Activated naive CD4-positive, alpha-beta T cell treated with anti-CD3 and anti-CD28 coated beads, Interleukin-2, amount 50 U/mL, for 24 hours (primary cell): ENCODE results near the gene CCDC85B.

ENCODE experiments used
- H3K27ac Mint-ChIP-seq: one replicate; pipeline ENCODE4 v1.8.0; 2021; ENCODE audit warnings: mild to moderate bottlenecking, mixed read lengths
- H3K27me3 Mint-ChIP-seq: one replicate; pipeline ENCODE4 v1.8.0; 2021; ENCODE audit warnings: mixed read lengths
- H3K36me3 Mint-ChIP-seq: one replicate; pipeline ENCODE4 v1.8.0; 2021; ENCODE audit warnings: mixed read lengths
- H3K4me1 Mint-ChIP-seq: one replicate; pipeline ENCODE4 v1.8.0; 2021; ENCODE audit warnings: mixed read lengths
- H3K4me3 Mint-ChIP-seq: one replicate; pipeline ENCODE4 v1.8.0; 2021; ENCODE audit warnings: mild to moderate bottlenecking, mixed read lengths
- H3K9me3 Mint-ChIP-seq: one replicate; pipeline ENCODE4 v1.8.0; 2021; ENCODE audit warnings: mixed read lengths

The CCDC85B gene

DNA sequence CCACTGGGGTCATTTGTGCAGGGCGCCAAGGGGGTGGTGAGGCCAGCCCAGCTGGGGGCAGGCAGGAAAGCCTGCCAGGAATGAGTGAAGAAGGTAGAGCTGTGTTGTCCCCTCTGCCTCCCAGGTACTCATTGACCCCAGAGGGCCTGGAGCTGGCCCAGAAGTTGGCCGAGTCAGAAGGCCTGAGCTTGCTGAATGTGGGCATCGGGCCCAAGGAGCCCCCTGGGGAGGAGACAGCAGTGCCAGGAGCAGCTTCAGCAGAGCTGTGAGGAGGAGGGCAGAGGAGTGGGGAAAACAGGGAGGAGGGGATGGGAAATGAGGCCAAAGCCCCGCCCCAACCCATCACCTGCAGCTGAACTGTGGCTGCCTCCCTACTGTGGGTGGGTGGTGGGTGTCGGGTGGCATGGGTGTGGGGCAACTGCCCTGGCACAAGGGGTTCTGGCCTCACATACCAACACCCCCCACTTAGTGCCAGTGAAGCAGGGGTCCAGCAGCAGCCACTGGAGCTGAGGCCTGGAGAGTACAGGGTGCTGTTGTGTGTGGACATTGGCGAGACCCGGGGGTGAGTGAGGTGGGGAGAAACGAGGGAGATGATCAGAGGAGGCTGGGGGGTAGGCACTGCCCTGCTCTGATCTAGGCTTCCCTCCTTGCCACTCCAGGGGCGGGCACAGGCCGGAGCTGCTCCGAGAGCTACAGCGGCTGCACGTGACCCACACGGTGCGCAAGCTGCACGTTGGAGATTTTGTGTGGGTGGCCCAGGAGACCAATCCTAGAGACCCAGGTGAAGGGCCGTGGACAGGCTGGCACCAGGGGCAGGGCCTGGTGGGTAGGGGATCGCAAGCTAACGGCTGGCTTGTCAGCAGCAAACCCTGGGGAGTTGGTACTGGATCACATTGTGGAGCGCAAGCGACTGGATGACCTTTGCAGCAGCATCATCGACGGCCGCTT lies 27.3 kb upstream of the CCDC85B start:
- peak overlapping the region; percentile 59 for H3K27ac Mint-ChIP-seq
- no peak overlapping the region for H3K4me3 Mint-ChIP-seq
- H3K9me3 Mint-ChIP-seq, result no peaks in the 10 kb centered on the region
- H3K4me1 Mint-ChIP-seq, result peaks cover 30% of the 10 kb centered on the region
- H3K36me3 Mint-ChIP-seq, result peaks cover 5% of the 10 kb centered on the region
- no peaks in the 10 kb centered on the region for H3K27me3 Mint-ChIP-seq

DNA sequence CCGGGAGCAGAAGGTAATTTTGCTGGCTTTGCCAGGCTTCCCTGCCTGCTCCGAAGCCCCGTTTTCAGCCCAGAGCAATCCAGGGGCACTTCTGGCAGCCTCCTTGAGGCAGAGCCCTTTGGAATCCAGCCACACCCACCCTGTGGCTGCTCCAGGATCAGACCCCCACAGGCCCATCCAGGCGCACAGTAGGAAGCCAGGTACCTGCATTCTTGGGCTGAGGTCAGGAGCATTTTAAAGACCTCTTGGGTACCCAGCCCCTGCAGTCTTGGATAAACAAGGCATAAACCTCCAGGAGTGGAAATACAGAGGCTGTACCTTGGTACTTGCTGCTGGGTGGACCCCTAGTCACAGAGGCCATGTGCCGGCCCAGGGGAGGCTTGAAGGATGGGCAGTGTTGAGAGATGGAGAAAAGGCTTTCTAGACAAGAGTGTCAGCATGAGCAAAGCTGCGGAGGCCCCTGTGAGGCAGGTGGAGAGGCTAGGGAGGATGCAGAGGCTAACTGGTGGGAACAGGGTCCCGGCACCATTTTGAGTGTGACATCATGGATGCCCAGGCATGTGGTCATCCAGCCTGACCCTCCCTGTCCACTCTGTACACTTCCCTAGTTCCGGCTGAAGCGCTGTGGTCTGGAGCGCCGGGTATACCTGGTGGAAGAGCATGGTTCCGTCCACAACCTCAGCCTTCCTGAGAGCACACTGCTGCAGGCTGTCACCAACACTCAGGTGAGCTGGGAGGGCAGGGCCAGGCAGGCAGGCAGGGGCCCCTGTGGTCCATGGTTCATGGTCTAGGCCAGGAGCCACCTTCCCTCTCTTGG lies 26.4 kb upstream of the CCDC85B start:
- Mint-ChIP-seq H3K27me3 (no peaks in the 10 kb centered on the region), H3K9me3 (no peaks in the 10 kb centered on the region), H3K36me3 (peaks cover 5% of the 10 kb centered on the region), H3K4me3 (no peak overlapping the region), H3K4me1 (peaks cover 22% of the 10 kb centered on the region), H3K27ac (no peak overlapping the region)

DNA sequence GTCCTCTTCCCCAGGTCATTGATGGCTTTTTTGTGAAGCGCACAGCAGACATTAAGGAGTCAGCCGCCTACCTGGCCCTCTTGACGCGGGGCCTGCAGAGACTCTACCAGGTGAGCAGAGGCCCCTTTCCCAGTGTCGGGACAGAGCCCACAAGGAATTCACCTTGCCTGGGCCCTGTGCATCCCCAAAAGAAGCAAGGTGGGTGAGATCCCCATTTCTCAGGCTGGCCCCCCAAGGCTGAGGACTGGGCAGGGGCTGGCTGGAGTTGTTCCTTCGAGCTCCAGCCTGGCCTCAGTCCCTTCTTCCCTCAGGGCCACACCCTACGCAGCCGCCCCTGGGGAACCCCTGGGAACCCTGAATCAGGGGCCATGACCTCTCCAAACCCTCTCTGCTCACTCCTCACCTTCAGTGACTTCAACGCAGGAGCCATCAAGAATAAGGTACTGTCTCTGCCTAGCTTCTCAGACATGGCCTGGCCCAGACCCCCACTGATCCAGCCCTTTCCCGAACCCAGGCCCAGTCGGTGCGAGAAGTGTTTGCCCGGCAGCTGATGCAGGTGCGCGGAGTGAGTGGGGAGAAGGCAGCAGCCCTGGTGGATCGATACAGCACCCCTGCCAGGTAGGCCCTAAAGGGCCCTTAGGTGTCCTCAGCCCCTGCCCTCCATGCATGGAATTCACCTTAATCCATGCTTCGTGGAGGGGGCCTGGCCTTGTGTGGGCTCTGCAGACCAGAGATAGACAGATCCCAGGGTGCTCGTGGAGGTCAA lies 25.6 kb upstream of the CCDC85B start:
- Mint-ChIP-seq H3K4me3 (no peak overlapping the region), H3K9me3 (no peaks in the 10 kb centered on the region), H3K27ac (no peak overlapping the region)

GRCh38 chr11:65865550-65866172 lies 24.8 kb upstream of the CCDC85B start:
- H3K27ac Mint-ChIP-seq, result no peak overlapping the region
- H3K36me3 Mint-ChIP-seq, result peaks cover 4% of the 10 kb centered on the region
- no peaks in the 10 kb centered on the region for H3K9me3 Mint-ChIP-seq
- peaks cover 18% of the 10 kb centered on the region for H3K4me1 Mint-ChIP-seq
- no peaks in the 10 kb centered on the region for H3K27me3 Mint-ChIP-seq
- H3K4me3 Mint-ChIP-seq, result no peak overlapping the region

More for the DNA sequence above, 25.6 kb upstream of the CCDC85B start:
- no peaks in the 10 kb centered on the region for H3K27me3 Mint-ChIP-seq
- peaks cover 5% of the 10 kb centered on the region for H3K36me3 Mint-ChIP-seq
- H3K4me1 Mint-ChIP-seq, result peaks cover 19% of the 10 kb centered on the region

- Mint-ChIP-seq H3K36me3 (peaks cover 4% of the 10 kb centered on the region), H3K27ac (peak overlapping the region; percentile 46), H3K4me3 (no peak overlapping the region), H3K27me3 (no peaks in the 10 kb centered on the region), H3K4me1 (peaks cover 14% of the 10 kb centered on the region), H3K9me3 (no peaks in the 10 kb centered on the region)
Observed at GRCh38 chr11:65866509-65867283, 23.8 kb upstream of the CCDC85B start.

GRCh38 chr11:65867284-65868071 lies 23.0 kb upstream of the CCDC85B start:
- Mint-ChIP-seq H3K27ac (peak overlapping the region; percentile 46), H3K36me3 (peaks cover 4% of the 10 kb centered on the region), H3K27me3 (no peaks in the 10 kb centered on the region), H3K4me1 (peaks cover 12% of the 10 kb centered on the region), H3K9me3 (no peaks in the 10 kb centered on the region), H3K4me3 (no peak overlapping the region)

DNA sequence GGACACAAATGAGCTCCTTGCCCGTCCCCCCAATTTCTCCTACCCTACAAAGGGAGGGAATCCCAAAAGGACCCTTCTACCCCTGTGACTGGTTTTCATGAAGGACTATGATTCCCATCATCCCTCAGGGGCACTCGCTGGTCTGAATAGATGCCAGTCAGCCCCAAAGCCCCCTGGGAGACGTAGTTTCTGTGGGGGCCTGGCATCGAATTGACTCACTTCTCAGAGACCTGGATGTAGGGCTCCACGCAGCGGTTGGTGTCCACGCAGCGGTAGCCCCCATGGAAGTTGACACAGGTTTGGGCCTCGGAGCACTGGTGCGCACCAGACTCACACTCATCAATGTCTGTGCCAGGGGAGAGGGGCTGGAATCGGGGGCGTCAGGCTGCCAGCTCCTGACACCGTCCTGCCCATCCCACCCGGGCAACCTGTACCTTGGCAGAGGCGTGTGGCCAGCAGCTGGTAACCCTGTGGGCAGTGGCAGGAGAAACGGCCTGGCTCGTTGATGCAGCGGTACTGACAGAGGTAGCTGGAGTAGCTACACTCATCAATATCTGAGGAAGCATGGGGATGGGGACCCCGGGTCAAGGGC lies 22.3 kb upstream of the CCDC85B start:
- Mint-ChIP-seq H3K36me3 (no peaks in the 10 kb centered on the region), H3K4me3 (no peak overlapping the region), H3K4me1 (peaks cover 10% of the 10 kb centered on the region), H3K9me3 (no peaks in the 10 kb centered on the region), H3K27me3 (no peaks in the 10 kb centered on the region), H3K27ac (no peak overlapping the region)

GRCh38 chr11:65868907-65869306 lies 21.6 kb upstream of the CCDC85B start:
- H3K9me3 Mint-ChIP-seq, result no peaks in the 10 kb centered on the region
- no peaks in the 10 kb centered on the region for H3K36me3 Mint-ChIP-seq
- no peak overlapping the region for H3K27ac Mint-ChIP-seq
- H3K4me1 Mint-ChIP-seq, result peaks cover 14% of the 10 kb centered on the region
- no peak overlapping the region for H3K4me3 Mint-ChIP-seq
- H3K27me3 Mint-ChIP-seq, result no peaks in the 10 kb centered on the region

DNA sequence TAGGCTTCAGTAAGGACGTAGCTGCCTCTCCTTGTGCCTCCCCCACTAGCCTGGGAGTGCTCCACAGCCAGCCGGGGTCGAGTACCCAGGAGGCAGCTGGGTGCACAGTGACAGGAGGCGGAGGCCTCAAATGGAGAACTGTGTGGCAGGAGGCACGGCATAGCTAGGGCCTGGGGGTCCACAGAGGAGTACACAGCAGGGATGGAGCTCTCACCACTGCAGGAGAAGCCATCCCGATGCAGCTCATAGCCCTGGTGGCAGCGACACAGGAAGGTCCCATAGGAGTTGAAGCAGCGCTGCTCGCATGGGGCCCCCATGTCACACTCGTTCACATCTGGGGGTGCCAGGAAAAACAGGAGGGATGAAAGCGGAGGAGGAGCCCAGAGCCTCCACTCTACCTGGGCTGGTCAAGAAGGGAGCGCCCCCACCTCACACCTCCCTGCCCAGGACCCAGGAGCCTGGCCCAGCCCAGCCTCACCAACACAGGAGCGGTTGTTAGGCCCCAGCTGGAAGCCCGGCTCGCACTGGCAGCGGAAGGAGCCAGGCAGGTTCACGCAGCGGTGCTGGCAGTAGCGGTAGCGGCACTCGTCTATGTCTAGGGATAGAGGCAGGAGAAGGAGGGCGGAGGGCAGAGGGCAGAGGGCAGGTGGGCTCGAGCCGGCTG lies 20.7 kb upstream of the CCDC85B start:
- peak overlapping the region; percentile 77 for H3K27ac Mint-ChIP-seq
- peaks cover 14% of the 10 kb centered on the region for H3K4me1 Mint-ChIP-seq
- H3K27me3 Mint-ChIP-seq, result no peaks in the 10 kb centered on the region
- H3K9me3 Mint-ChIP-seq, result no peaks in the 10 kb centered on the region
- peak overlapping the region; percentile 15 for H3K4me3 Mint-ChIP-seq
- H3K36me3 Mint-ChIP-seq, result no peaks in the 10 kb centered on the region

GRCh38 chr11:65870307-65870658 lies 20.2 kb upstream of the CCDC85B start:
- Mint-ChIP-seq H3K4me1 (peaks cover 14% of the 10 kb centered on the region), H3K4me3 (peak overlapping the region; percentile 33), H3K9me3 (no peaks in the 10 kb centered on the region), H3K36me3 (no peaks in the 10 kb centered on the region), H3K27ac (no peak overlapping the region), H3K27me3 (no peaks in the 10 kb centered on the region)

- H3K27me3 Mint-ChIP-seq, result no peaks in the 10 kb centered on the region
- H3K4me3 Mint-ChIP-seq, result peak overlapping the region; percentile 33
- no peaks in the 10 kb centered on the region for H3K9me3 Mint-ChIP-seq
- peaks cover 14% of the 10 kb centered on the region for H3K4me1 Mint-ChIP-seq
- H3K27ac Mint-ChIP-seq, result no peak overlapping the region
- no peaks in the 10 kb centered on the region for H3K36me3 Mint-ChIP-seq
Observed at GRCh38 chr11:65870706-65871681, 19.5 kb upstream of the CCDC85B start.

GRCh38 chr11:65871811-65872548 lies 18.5 kb upstream of the CCDC85B start:
- H3K9me3 Mint-ChIP-seq, result no peaks in the 10 kb centered on the region

More at GRCh38 chr11:65871811-65872548, 18.5 kb upstream of the CCDC85B start:
- H3K36me3 Mint-ChIP-seq, result no peaks in the 10 kb centered on the region
- H3K4me3 Mint-ChIP-seq, result peak overlapping the region; percentile 11
- no peaks in the 10 kb centered on the region for H3K27me3 Mint-ChIP-seq
- peaks cover 18% of the 10 kb centered on the region for H3K4me1 Mint-ChIP-seq
- no peak overlapping the region for H3K27ac Mint-ChIP-seq
